H9 (cell line): ENCODE data around the gene ATP1A4. TPM values are rescaled to one million over a fixed set of nuclear protein-coding genes. Genes with fewer than 3 reads are reported as not detected.

Source experiments
- DNase-seq: peaks from one replicate; pipeline ENCODE4 v3.0.0-alpha.2; 2017
- H2AFZ ChIP-seq: one replicate; pipeline ENCODE4 v1.6.1; 2013; ENCODE audit warnings: mild to moderate bottlenecking, low read length, control low read depth, moderate library complexity
- H2AK5ac ChIP-seq: 2 replicates; pipeline ENCODE4 v1.6.1; 2013; ENCODE audit warnings: low read length, control low read depth, mixed read lengths; ENCODE audit not compliant: insufficient read length
- H2BK120ac ChIP-seq: one replicate; pipeline ENCODE4 v1.6.1; 2013; ENCODE audit warnings: low read depth, mild to moderate bottlenecking, low read length, control low read depth, inconsistent platforms; ENCODE audit not compliant: poor library complexity, severe bottlenecking
- H2BK12ac ChIP-seq: 2 replicates; pipeline ENCODE4 v1.6.1; 2013; ENCODE audit warnings: low read length, control low read depth, mixed read lengths, low read depth; ENCODE audit not compliant: insufficient read length
- H2BK15ac ChIP-seq: 2 replicates; pipeline ENCODE4 v1.6.1; 2013; ENCODE audit warnings: low read depth, low read length, control low read depth
- H2BK20ac ChIP-seq: one replicate; pipeline ENCODE4 v1.6.1; 2013; ENCODE audit warnings: low read depth, mild to moderate bottlenecking, low read length, control low read depth, inconsistent platforms; ENCODE audit not compliant: poor library complexity, severe bottlenecking
- H2BK5ac ChIP-seq: 2 replicates; pipeline ENCODE4 v1.6.1; 2013; ENCODE audit warnings: low read length, control low read depth, mixed read lengths; ENCODE audit not compliant: insufficient read length
- H3K14ac ChIP-seq: 2 replicates; pipeline ENCODE4 v1.6.1; 2013; ENCODE audit warnings: low read length, control low read depth; ENCODE audit not compliant: insufficient read depth
- H3K18ac ChIP-seq: 2 replicates; pipeline ENCODE4 v1.6.1; 2013; ENCODE audit warnings: low read depth, mild to moderate bottlenecking, mixed read lengths, low read length, control low read depth; ENCODE audit not compliant: insufficient read length
- H3K23ac ChIP-seq: 2 replicates; pipeline ENCODE4 v1.6.1; 2013; ENCODE audit warnings: low read length, control low read depth, mixed read lengths, low read depth; ENCODE audit not compliant: insufficient read length
- H3K23me2 ChIP-seq: 2 replicates; pipeline ENCODE4 v1.6.1; 2013; ENCODE audit warnings: low read depth, mild to moderate bottlenecking, mixed read lengths, low read length, control low read depth; ENCODE audit not compliant: insufficient read length, poor library complexity, severe bottlenecking
- H3K27ac ChIP-seq: 2 replicates; pipeline ENCODE4 v1.5.1; 2013; ENCODE audit warnings: low read length, control low read depth, mixed read lengths, low read depth; ENCODE audit not compliant: insufficient read length
- H3K27me3 ChIP-seq: 2 replicates; pipeline ENCODE4 v1.6.1; 2013; ENCODE audit warnings: low read length, control low read depth, inconsistent platforms; ENCODE audit not compliant: insufficient read depth
- H3K4ac ChIP-seq: 2 replicates; pipeline ENCODE4 v1.6.1; 2013; ENCODE audit warnings: low read depth, mild to moderate bottlenecking, control low read depth, inconsistent platforms, low read length, moderate library complexity
- H3K4me1 ChIP-seq: 2 replicates; pipeline ENCODE4 v1.6.1; 2013; ENCODE audit warnings: low read length, control low read depth, inconsistent platforms; ENCODE audit not compliant: insufficient read depth
- H3K4me2 ChIP-seq: 2 replicates; pipeline ENCODE4 v1.6.1; 2013; ENCODE audit warnings: low read length, control low read depth, mixed read lengths; ENCODE audit not compliant: insufficient read length, insufficient read depth
- H3K56ac ChIP-seq: 2 replicates; pipeline ENCODE4 v1.6.1; 2013; ENCODE audit warnings: low read depth, mild to moderate bottlenecking, mixed read lengths, low read length, control low read depth; ENCODE audit not compliant: insufficient read length
- H3K79me1 ChIP-seq: 2 replicates; pipeline ENCODE4 v1.6.1; 2013; ENCODE audit warnings: low read depth, mild to moderate bottlenecking, moderate library complexity, low read length, control low read depth, inconsistent platforms; ENCODE audit not compliant: insufficient read depth, poor library complexity, severe bottlenecking
- H3K79me2 ChIP-seq: 2 replicates; pipeline ENCODE4 v1.6.1; 2013; ENCODE audit warnings: low read length, control low read depth, inconsistent platforms; ENCODE audit not compliant: insufficient read depth
- H3K9ac ChIP-seq: 2 replicates; pipeline ENCODE4 v1.6.1; 2013; ENCODE audit warnings: low read length, control low read depth, mixed read lengths; ENCODE audit not compliant: insufficient read length; ENCODE audit errors: extremely low read depth
- H3K9me3 ChIP-seq: one replicate; pipeline ENCODE4 v1.6.1; 2013; ENCODE audit warnings: low read depth, low read length, inconsistent platforms; ENCODE audit not compliant: control insufficient read depth
- H3T11ph ChIP-seq: one replicate; pipeline ENCODE4 v1.6.1; 2013; ENCODE audit warnings: mild to moderate bottlenecking, low read length, control low read depth, inconsistent platforms
- H4K20me1 ChIP-seq: one replicate; pipeline ENCODE4 v1.6.1; 2013; ENCODE audit not compliant: control insufficient read depth, insufficient read length, insufficient read depth
- H4K5ac ChIP-seq: 2 replicates; pipeline ENCODE4 v1.6.1; 2013; ENCODE audit warnings: low read depth, mild to moderate bottlenecking, mixed read lengths, low read length, control low read depth; ENCODE audit not compliant: insufficient read length
- H4K8ac ChIP-seq: replicated peaks from 2 replicates; pipeline ENCODE4 v1.6.1; 2013; ENCODE audit warnings: low read length, control low read depth, mixed read lengths, low read depth; ENCODE audit not compliant: insufficient read length
- H4K91ac ChIP-seq: 2 replicates; pipeline ENCODE4 v1.6.1; 2013; ENCODE audit warnings: low read depth, mild to moderate bottlenecking, moderate library complexity, mixed read lengths, low read length, control low read depth; ENCODE audit not compliant: insufficient read length
- H3K27ac Mint-ChIP-seq, 3 experiments: 2 replicates in 2 of 3; 3 replicates in 1 of 3; pipeline ENCODE4 v1.8.0; 2020 to 2021; ENCODE audit warnings: mixed read lengths in 3 of 3, mild to moderate bottlenecking in 1 of 3, moderate library complexity in 1 of 3
- H3K27me3 Mint-ChIP-seq: 2 replicates; pipeline ENCODE4 v1.8.0; 2021; ENCODE audit warnings: low read depth, mild to moderate bottlenecking, moderate library complexity, mixed read lengths
- H3K36me3 Mint-ChIP-seq, 3 experiments: 2 replicates in 2 of 3; 3 replicates in 1 of 3; pipeline ENCODE4 v1.8.0; 2020 to 2021; ENCODE audit warnings: low read depth in 3 of 3, mixed read lengths in 3 of 3; ENCODE audit not compliant: insufficient read depth in 1 of 3
- H3K4me1 Mint-ChIP-seq, 2 experiments: 2 replicates each; pipeline ENCODE4 v1.8.0; 2020; ENCODE audit warnings: mixed read lengths in 2 of 2
- H3K4me3 Mint-ChIP-seq, 2 experiments: 2 replicates in 1 of 2; 3 replicates in 1 of 2; pipeline ENCODE4 v1.8.0; 2020 to 2021; ENCODE audit warnings: mild to moderate bottlenecking in 2 of 2, mixed read lengths in 2 of 2, moderate library complexity in 1 of 2
- H3K9me3 Mint-ChIP-seq, 2 experiments: 2 replicates in 1 of 2; 3 replicates in 1 of 2; pipeline ENCODE4 v1.8.0; 2020; ENCODE audit warnings: mild to moderate bottlenecking in 2 of 2, mixed read lengths in 2 of 2, moderate library complexity in 1 of 2
- total RNA-seq: library from RNA; stranded (reverse); gene quantifications from 2 replicates; pipeline ENCODE4 v1.2.1, GENCODE V29; 2021
- TF ChIP-seq, protein P1 (sequence below): fragments of 200-600 bp; sonication (generic); conservative IDR thresholded peaks from 3 replicates; pipeline ENCODE4 v1.8.0; 2021; ENCODE audit warnings: antibody characterized with exemption, mild to moderate bottlenecking

Gene ATP1A4
- total RNA-seq, 1 experiment from 2014 or later, result 0.20 TPM

GRCh38 chr1:160159846-160160245 is 8.4 kb downstream of the ATP1A4 start:
- no peak overlapping the region for H3K27ac Mint-ChIP-seq
- H3K9me3 Mint-ChIP-seq, result no peaks in the 10 kb centered on the region
- Histone ChIP-seq H3K14ac (no peak overlapping the region), H2BK120ac (no peak overlapping the region), H3K56ac (no peak overlapping the region), H3K4me2 (no peak overlapping the region), H3T11ph (no peak overlapping the region), H3K23ac (no peak overlapping the region), H3K79me1 (no peaks in the 10 kb centered on the region), H3K27ac (no peak overlapping the region), H3K9ac (no peak overlapping the region), H4K5ac (no peak overlapping the region), H3K9me3 (no peaks in the 10 kb centered on the region), H3K23me2 (no peaks in the 10 kb centered on the region), H3K4ac (no peak overlapping the region), H2BK5ac (no peak overlapping the region), H4K20me1 (no peaks in the 10 kb centered on the region), H4K91ac (no peak overlapping the region), H3K79me2 (no peaks in the 10 kb centered on the region), H2BK20ac (no peak overlapping the region), H2AK5ac (no peak overlapping the region), H2BK15ac (no peak overlapping the region), H2AFZ (no peak overlapping the region), H3K27me3 (no peaks in the 10 kb centered on the region), H4K8ac (no peak overlapping the region), H3K18ac (no peak overlapping the region), H2BK12ac (no peak overlapping the region), H3K4me1 (peaks cover 2% of the 10 kb centered on the region; the same call in 1 of the 2 replicates)
- H3K4me1 Mint-ChIP-seq, result peaks cover 0 to 12% of the 10 kb centered on the region in 2 experiments; a peak in 3 of 4 replicates
- no peak overlapping the region for H3K4me3 Mint-ChIP-seq
- H3K27me3 Mint-ChIP-seq, result peaks cover 5% of the 10 kb centered on the region
- TF ChIP-seq, protein P1, sequence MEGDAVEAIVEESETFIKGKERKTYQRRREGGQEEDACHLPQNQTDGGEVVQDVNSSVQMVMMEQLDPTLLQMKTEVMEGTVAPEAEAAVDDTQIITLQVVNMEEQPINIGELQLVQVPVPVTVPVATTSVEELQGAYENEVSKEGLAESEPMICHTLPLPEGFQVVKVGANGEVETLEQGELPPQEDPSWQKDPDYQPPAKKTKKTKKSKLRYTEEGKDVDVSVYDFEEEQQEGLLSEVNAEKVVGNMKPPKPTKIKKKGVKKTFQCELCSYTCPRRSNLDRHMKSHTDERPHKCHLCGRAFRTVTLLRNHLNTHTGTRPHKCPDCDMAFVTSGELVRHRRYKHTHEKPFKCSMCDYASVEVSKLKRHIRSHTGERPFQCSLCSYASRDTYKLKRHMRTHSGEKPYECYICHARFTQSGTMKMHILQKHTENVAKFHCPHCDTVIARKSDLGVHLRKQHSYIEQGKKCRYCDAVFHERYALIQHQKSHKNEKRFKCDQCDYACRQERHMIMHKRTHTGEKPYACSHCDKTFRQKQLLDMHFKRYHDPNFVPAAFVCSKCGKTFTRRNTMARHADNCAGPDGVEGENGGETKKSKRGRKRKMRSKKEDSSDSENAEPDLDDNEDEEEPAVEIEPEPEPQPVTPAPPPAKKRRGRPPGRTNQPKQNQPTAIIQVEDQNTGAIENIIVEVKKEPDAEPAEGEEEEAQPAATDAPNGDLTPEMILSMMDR, result no peak
- H3K36me3 Mint-ChIP-seq, result no peaks in the 10 kb centered on the region
- DNase-seq, result no peak
